Measurements from ENCODE around the gene HGS. TPM values are rescaled to one million over a fixed set of nuclear protein-coding genes. Genes with fewer than 3 reads are reported as not detected.

The HGS gene
- total and polyA plus RNA-seq, 2 of the 13 experiments (the other 11 are each of a cell fraction or from before 2014, with no cell fraction given), result 73.3 to 78.1 TPM

DNA sequence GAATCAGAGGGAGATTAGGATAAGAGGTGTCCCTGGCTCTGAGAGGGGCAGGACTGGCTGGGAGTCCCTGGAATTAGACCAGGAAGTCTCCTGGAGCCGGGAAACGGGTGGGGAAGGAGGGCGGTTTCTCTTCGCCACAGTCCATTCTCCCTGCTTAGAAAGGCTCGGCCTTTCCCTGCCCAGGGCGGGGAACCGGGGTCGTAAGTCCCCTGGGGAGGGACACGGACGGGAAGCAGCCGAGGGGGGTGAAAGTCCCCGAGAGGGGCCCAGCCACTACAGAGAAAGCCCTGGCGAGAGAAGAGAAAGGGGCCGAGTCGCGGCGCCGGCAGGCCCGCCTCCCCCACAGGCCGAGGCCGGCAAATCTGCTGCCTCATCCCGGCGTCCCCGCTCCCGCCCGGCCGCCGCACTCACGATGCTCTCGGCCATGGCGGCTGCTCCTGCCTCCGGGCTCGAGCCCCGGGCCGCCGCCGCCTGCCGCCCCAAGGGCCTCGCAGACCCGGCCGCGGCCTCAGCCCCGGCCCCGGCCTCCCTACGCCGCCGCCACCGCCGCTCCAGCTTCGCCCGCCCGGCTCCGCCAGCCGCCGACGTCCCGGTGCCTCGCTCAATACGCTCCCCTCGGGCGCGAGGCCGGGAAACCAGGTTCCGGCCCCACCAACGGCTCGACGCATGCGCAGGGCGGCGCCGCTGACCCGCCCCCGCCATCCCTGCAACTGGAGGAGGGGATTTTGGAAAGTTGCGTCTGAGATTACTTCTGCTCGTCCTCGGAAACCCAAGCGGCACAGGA lies 47.1 kb upstream of the HGS start, which contains the start of the genes NPLOC4 and TSPAN10 (continued):
- TF ChIP-seq, protein P1, sequence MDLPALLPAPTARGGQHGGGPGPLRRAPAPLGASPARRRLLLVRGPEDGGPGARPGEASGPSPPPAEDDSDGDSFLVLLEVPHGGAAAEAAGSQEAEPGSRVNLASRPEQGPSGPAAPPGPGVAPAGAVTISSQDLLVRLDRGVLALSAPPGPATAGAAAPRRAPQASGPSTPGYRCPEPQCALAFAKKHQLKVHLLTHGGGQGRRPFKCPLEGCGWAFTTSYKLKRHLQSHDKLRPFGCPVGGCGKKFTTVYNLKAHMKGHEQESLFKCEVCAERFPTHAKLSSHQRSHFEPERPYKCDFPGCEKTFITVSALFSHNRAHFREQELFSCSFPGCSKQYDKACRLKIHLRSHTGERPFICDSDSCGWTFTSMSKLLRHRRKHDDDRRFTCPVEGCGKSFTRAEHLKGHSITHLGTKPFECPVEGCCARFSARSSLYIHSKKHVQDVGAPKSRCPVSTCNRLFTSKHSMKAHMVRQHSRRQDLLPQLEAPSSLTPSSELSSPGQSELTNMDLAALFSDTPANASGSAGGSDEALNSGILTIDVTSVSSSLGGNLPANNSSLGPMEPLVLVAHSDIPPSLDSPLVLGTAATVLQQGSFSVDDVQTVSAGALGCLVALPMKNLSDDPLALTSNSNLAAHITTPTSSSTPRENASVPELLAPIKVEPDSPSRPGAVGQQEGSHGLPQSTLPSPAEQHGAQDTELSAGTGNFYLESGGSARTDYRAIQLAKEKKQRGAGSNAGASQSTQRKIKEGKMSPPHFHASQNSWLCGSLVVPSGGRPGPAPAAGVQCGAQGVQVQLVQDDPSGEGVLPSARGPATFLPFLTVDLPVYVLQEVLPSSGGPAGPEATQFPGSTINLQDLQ (CRISPR knock-in tag; IDR thresholded peaks at IDR 0.05), result 0 out of 2 replicates have a peak, but pooled peaks have one; percentile 59
- peak; percentile 95 for TF ChIP-seq ZMAT3 (CRISPR knock-in tag; conservative IDR thresholded peaks at IDR 0.05)
- peak; percentile 98 for TF ChIP-seq ZSCAN25 (CRISPR knock-in tag; IDR thresholded peaks at IDR 0.05)
- TF ChIP-seq ETV6 (CRISPR knock-in tag; conservative IDR thresholded peaks at IDR 0.05), result peak; percentile 97; the same call in 1 of the 2 replicates
- peak; percentile 92 for TF ChIP-seq ZHX2 (IDR thresholded peaks at IDR 0.05; ENCODE audit: low read depth)
- peak; percentile 81; the same call in 1 of the 2 replicates for TF ChIP-seq ZHX2 (CRISPR knock-in tag; IDR thresholded peaks at IDR 0.05; ENCODE audit: borderline replicate concordance)
- TF ChIP-seq GTF3A (CRISPR knock-in tag; conservative IDR thresholded peaks at IDR 0.05), result no peak
- TF ChIP-seq ZNF24 (IDR thresholded peaks at IDR 0.05), result peak; percentile 67; the same call in 1 of the 2 replicates
- no peak; the same call in 1 of the 2 replicates for TF ChIP-seq THAP8 (CRISPR knock-in tag; IDR thresholded peaks at IDR 0.05; ENCODE audit: borderline replicate concordance)
- TF ChIP-seq FOXK1 (CRISPR knock-in tag; IDR thresholded peaks at IDR 0.05; ENCODE audit: borderline replicate concordance, low read depth), result peak; percentile 92
- TF ChIP-seq PBX3 (CRISPR knock-in tag; IDR thresholded peaks at IDR 0.05; ENCODE audit: borderline replicate concordance), result no peak
- TF ChIP-seq ZNF337 (CRISPR knock-in tag; IDR thresholded peaks at IDR 0.05; ENCODE audit: borderline replicate concordance, low read depth), result no peak
- 0 out of 2 replicates have a peak, but pooled peaks have one; percentile 67 for TF ChIP-seq ZNF773 (CRISPR knock-in tag; IDR thresholded peaks at IDR 0.05; ENCODE audit: borderline replicate concordance)
- peak; percentile 89; the same call in 1 of the 2 replicates for TF ChIP-seq ZNF530 (CRISPR knock-in tag; IDR thresholded peaks at IDR 0.05; ENCODE audit: low read depth)
- TF ChIP-seq TMF1 (CRISPR knock-in tag; IDR thresholded peaks at IDR 0.05; ENCODE audit: low read depth), result peak; percentile 91; the same call in 1 of the 2 replicates
- TF ChIP-seq TCF7L2 (IDR thresholded peaks at IDR 0.05; ENCODE audit: low read depth, low read length), result no peak
- peak; percentile 65 to 73; a peak in 2 of 4 replicates for TF ChIP-seq EP300 (IDR thresholded peaks at IDR 0.05; ENCODE audit: low read depth in 2 of 2, low read length in 2 of 2)
- peak; percentile 60; the same call in 1 of the 2 replicates for TF ChIP-seq EP300 (CRISPR knock-in tag; IDR thresholded peaks at IDR 0.05; ENCODE audit: borderline replicate concordance)
